Fibroblast of lung (primary cell): ENCODE results near the gene UMAD1. TPM values are rescaled to one million over a fixed set of nuclear protein-coding genes. Genes with fewer than 3 reads are reported as not detected.

Experiments used
- DNase-seq, 2 donors: peaks; one replicate each; pipeline versions ENCODE4 v3.0.0 to v3.0.0-alpha.2; 2010; ENCODE audit warnings: low read depth in 2 of 2
- H2AFZ ChIP-seq: 2 replicates; pipeline ENCODE4 v1.5.1; 2012; ENCODE audit warnings: low read length, control low read depth, inconsistent platforms
- H3K27ac ChIP-seq: 2 replicates; pipeline ENCODE4 v1.5.1; 2011; ENCODE audit warnings: low read length, control low read depth; ENCODE audit not compliant: insufficient read depth
- H3K27me3 ChIP-seq: 2 replicates; pipeline ENCODE4 v1.5.1; 2011; ENCODE audit warnings: mild to moderate bottlenecking, low read length; ENCODE audit not compliant: control insufficient read depth, insufficient read depth
- H3K36me3 ChIP-seq: 2 replicates; pipeline ENCODE4 v1.5.1; 2011; ENCODE audit warnings: low read length; ENCODE audit not compliant: control insufficient read depth, insufficient read depth
- H3K4me1 ChIP-seq: 2 replicates; pipeline ENCODE4 v1.5.1; 2011; ENCODE audit warnings: low read length; ENCODE audit not compliant: control insufficient read depth, insufficient read depth; ENCODE audit errors: extremely low read depth
- H3K4me2 ChIP-seq: 2 replicates; pipeline ENCODE4 v1.5.1; 2011; ENCODE audit warnings: low read length, control low read depth; ENCODE audit not compliant: insufficient read depth; ENCODE audit errors: extremely low read depth
- H3K4me3 ChIP-seq, 4 experiments: fragments of 200-600 bp in 1 of 4; sonication (generic) in 1 of 4; replicated peaks in 1 of 4; 2 replicates each; pipeline ENCODE4 v1.5.1; 2011 to 2016; ENCODE audit warnings: low read length in 4 of 4, low read depth in 3 of 4, mild to moderate bottlenecking in 3 of 4, control low read depth in 2 of 4, inconsistent platforms in 1 of 4, mixed read lengths in 1 of 4; ENCODE audit not compliant: insufficient read depth in 1 of 4; ENCODE audit errors: control extremely low read depth in 1 of 4
- H3K79me2 ChIP-seq: 2 replicates; pipeline ENCODE4 v1.5.1; 2012; ENCODE audit warnings: mild to moderate bottlenecking, low read length, inconsistent platforms; ENCODE audit not compliant: control insufficient read depth, insufficient read depth
- H3K9ac ChIP-seq: 2 replicates; pipeline ENCODE4 v1.5.1; 2011; ENCODE audit warnings: mild to moderate bottlenecking, low read length, control low read depth; ENCODE audit not compliant: insufficient read depth
- H3K9me3 ChIP-seq: 2 replicates; pipeline ENCODE4 v1.5.1; 2012; ENCODE audit warnings: low read depth, low read length; ENCODE audit not compliant: control insufficient read depth, insufficient read depth
- H4K20me1 ChIP-seq: 2 replicates; pipeline ENCODE4 v1.5.1; 2011; ENCODE audit warnings: low read length; ENCODE audit not compliant: control insufficient read depth, insufficient read depth; ENCODE audit errors: extremely low read depth
- CTCF ChIP-seq, 2 donors: IDR thresholded peaks in 1 of 2; conservative IDR thresholded peaks in 1 of 2; 1 replicate in 1 of 2; 2 replicates in 1 of 2; pipeline ENCODE4 v1.5.1; 2011 to 2012; ENCODE audit warnings: low read length in 2 of 2, control low read depth in 1 of 2, inconsistent platforms in 1 of 2, low read depth in 1 of 2, mild to moderate bottlenecking in 1 of 2
- EZH2 ChIP-seq: IDR thresholded peaks from 2 replicates; pipeline ENCODE4 v1.5.1; 2012; ENCODE audit warnings: low read length, control low read depth, mild to moderate bottlenecking; ENCODE audit errors: missing control alignments
- polyA plus RNA-seq, 2 donors: library from polyadenylated mRNA; depleted of rRNA in 1 of 2; stranded (reverse) in 1 of 2; unstranded in 1 of 2; fragments of >200 nt; gene quantifications; 2 replicates each; pipeline ENCODE4 v1.2.1, GENCODE V29; 2011 to 2012; ENCODE audit warnings: missing spikeins in 1 of 2
- total RNA-seq: library from RNA; depleted of rRNA; stranded (reverse); fragments of >200 nt; gene quantifications from 2 replicates; pipeline ENCODE4 v1.2.1, GENCODE V29; 2014

The UMAD1 gene
- total and polyA plus RNA-seq, 2 donors (not counting 1 experiment from before 2014, with no cell fraction given) = 12.4 to 19.8 TPM

- no peak overlapping the region for H2AFZ ChIP-seq
- TF ChIP-seq EZH2 = no peak
- TF ChIP-seq CTCF (conservative IDR thresholded peaks at IDR 0.05 in 1 of 2, IDR thresholded peaks at IDR 0.05 in 1 of 2; ENCODE audit: low read depth in 1 of 2, low read length in 2 of 2) = no peak
- no peak for DNase-seq
- H3K4me1 ChIP-seq = no peaks in the 10 kb centered on the region
- no peaks in the 10 kb centered on the region for H3K36me3 ChIP-seq
- no peak overlapping the region for H3K4me3 ChIP-seq
- no peak overlapping the region for H3K4me2 ChIP-seq
- no peaks in the 10 kb centered on the region for H3K9me3 ChIP-seq
- no peak overlapping the region for H3K27ac ChIP-seq
- no peaks in the 10 kb centered on the region for H3K27me3 ChIP-seq
- no peaks in the 10 kb centered on the region for H4K20me1 ChIP-seq
- H3K79me2 ChIP-seq = no peaks in the 10 kb centered on the region
- no peak overlapping the region for H3K9ac ChIP-seq
Measured at GRCh38 chr7:7751243-7752092, 110.9 kb downstream of the UMAD1 start.

DNA sequence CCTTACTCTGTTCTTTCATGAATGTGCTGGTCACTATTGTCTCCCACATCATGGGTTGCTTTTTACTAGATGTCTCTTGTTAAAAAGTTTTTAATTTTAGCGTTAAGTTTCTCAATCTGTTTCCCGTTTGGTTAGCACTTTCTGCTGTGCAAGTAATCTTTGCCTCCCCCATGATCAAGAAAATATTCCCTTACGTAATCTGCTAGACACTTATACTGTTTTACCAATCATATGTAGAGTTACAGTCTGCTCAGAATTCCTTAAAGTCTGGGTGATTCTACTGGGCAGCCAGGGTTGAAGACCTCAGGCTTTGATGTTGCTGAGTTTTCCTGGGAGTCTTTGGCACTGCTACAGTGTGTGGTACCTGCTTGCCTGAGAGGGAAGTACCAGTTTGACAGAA, 116.0 kb downstream of the UMAD1 start:
- no peaks in the 10 kb centered on the region for H3K9me3 ChIP-seq
- H3K4me1 ChIP-seq = no peaks in the 10 kb centered on the region
- no peak overlapping the region for H3K4me2 ChIP-seq
- no peak overlapping the region for H3K9ac ChIP-seq
- no peaks in the 10 kb centered on the region for H3K36me3 ChIP-seq
- H4K20me1 ChIP-seq = no peaks in the 10 kb centered on the region
- TF ChIP-seq CTCF (conservative IDR thresholded peaks at IDR 0.05 in 1 of 2, IDR thresholded peaks at IDR 0.05 in 1 of 2; ENCODE audit: low read depth in 1 of 2, low read length in 2 of 2) = no peak
- no peak for TF ChIP-seq EZH2
- H3K4me3 ChIP-seq = no peak overlapping the region
- no peak for DNase-seq
- H3K27me3 ChIP-seq = no peaks in the 10 kb centered on the region
- no peak overlapping the region for H2AFZ ChIP-seq
- H3K27ac ChIP-seq = no peak overlapping the region
- no peaks in the 10 kb centered on the region for H3K79me2 ChIP-seq

DNA sequence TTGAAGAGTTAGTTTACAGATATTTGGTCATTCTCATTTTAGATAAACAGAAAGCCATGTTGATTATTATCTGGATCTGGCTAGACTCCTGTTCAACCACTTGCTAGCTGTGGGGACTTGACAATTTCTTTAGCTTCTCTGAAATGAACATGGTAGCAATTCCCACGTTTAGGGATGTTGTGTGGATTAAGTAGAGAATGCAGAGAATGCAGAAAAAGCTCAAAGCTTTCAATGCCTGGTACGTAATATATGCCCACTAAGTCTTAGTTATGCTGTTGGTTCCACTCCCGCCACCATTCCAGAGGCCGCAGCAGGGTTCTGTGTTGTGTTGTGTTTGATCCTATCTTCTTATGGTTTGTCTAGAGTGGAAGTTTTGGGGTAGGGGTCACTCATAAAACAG, 117.0 kb downstream of the UMAD1 start:
- no peak overlapping the region for H3K4me3 ChIP-seq
- no peak overlapping the region for H3K4me2 ChIP-seq
- H3K79me2 ChIP-seq = no peaks in the 10 kb centered on the region

More for the DNA sequence above, 117.0 kb downstream of the UMAD1 start:
- Histone ChIP-seq H2AFZ (no peak overlapping the region), H3K9me3 (no peaks in the 10 kb centered on the region), H3K9ac (no peak overlapping the region), H3K27ac (no peak overlapping the region), H3K27me3 (no peaks in the 10 kb centered on the region), H3K4me1 (no peaks in the 10 kb centered on the region), H3K36me3 (no peaks in the 10 kb centered on the region), H4K20me1 (no peaks in the 10 kb centered on the region)
- DNase-seq = no peak
- TF ChIP-seq EZH2 (no peak), CTCF (conservative IDR thresholded peaks at IDR 0.05 in 1 of 2, IDR thresholded peaks at IDR 0.05 in 1 of 2; ENCODE audit: low read depth in 1 of 2, low read length in 2 of 2) (no peak)
